ENCODE data around the gene RXRB.

RXRB gene

GRCh38 chr6:33189625-33190448, 10.6 kb downstream of the RXRB start:
- Histone ChIP-seq H3K27ac (ENCODE audit: low read depth, low read length) (no peak overlapping the region), H4K20me1 (ENCODE audit: control insufficient read depth, insufficient read depth, low read depth, low read length) (no peaks in the 10 kb centered on the region), H3K9me2 (replicated peaks; ENCODE audit: control insufficient read depth, low read length) (no peaks in the 10 kb centered on the region), H3K4me1 (ENCODE audit: control insufficient read depth, low read length) (peaks cover 11% of the 10 kb centered on the region), H3K79me2 (ENCODE audit: control insufficient read depth, low read length) (no peaks in the 10 kb centered on the region), H3K9me3 (ENCODE audit: control insufficient read depth, insufficient read depth, low read length) (no peaks in the 10 kb centered on the region), H3K36me3 (ENCODE audit: control insufficient read depth, low read length) (peaks cover 10% of the 10 kb centered on the region), H3K4me3 (ENCODE audit: low read length) (no peak overlapping the region), H3K4me2 (ENCODE audit: low read length) (no peak overlapping the region), H3F3A (ENCODE audit: control insufficient read depth, insufficient read depth) (no peaks in the 10 kb centered on the region), H3K27me3 (ENCODE audit: control insufficient read depth, low read length) (peaks cover 30% of the 10 kb centered on the region)
- no peak for TF ChIP-seq EZH2phosphoT487 (IDR thresholded peaks at IDR 0.05; ENCODE audit: borderline replicate concordance, low read length)
- TF ChIP-seq CTCF (IDR thresholded peaks at IDR 0.05; ENCODE audit: low read depth, low read length, poor library complexity, severe bottlenecking): no peak

DNA sequence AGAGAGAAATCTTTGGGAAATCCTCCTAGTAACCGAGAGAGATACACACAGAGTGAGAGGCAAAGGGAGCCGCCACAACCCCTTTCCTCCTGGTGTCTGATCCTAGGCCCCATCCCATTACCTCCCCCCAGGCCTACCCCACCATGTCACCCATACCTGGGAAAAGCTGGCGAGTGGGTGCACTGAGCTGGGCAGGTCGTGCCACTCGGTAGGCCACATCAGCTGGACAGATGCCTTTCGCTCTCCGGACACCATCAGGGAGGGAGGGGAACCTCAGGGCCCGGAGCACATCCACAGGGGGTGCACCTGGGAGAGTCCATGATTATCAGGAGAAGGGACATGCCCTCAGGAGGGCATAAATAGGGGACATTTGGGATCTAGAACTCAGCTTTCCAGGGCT, 11.3 kb downstream of the RXRB start:
- Histone ChIP-seq H3K4me2 (ENCODE audit: low read length) (no peak overlapping the region), H3K4me1 (ENCODE audit: control insufficient read depth, low read length) (peaks cover 11% of the 10 kb centered on the region), H3K9me3 (ENCODE audit: control insufficient read depth, insufficient read depth, low read length) (peaks cover 3% of the 10 kb centered on the region), H3K27ac (ENCODE audit: low read depth, low read length) (no peak overlapping the region), H3K79me2 (ENCODE audit: control insufficient read depth, low read length) (no peaks in the 10 kb centered on the region), H4K20me1 (ENCODE audit: control insufficient read depth, insufficient read depth, low read depth, low read length) (no peaks in the 10 kb centered on the region), H3F3A (ENCODE audit: control insufficient read depth, insufficient read depth) (no peaks in the 10 kb centered on the region), H3K4me3 (ENCODE audit: low read length) (no peak overlapping the region), H3K9me2 (replicated peaks; ENCODE audit: control insufficient read depth, low read length) (no peaks in the 10 kb centered on the region), H3K27me3 (ENCODE audit: control insufficient read depth, low read length) (peaks cover 30% of the 10 kb centered on the region), H3K36me3 (ENCODE audit: control insufficient read depth, low read length) (peaks cover 4% of the 10 kb centered on the region)
- TF ChIP-seq CTCF (IDR thresholded peaks at IDR 0.05; ENCODE audit: low read depth, low read length, poor library complexity, severe bottlenecking) (no peak), EZH2phosphoT487 (IDR thresholded peaks at IDR 0.05; ENCODE audit: borderline replicate concordance, low read length) (no peak)

- Histone ChIP-seq H3K9me2 (replicated peaks; ENCODE audit: control insufficient read depth, low read length) (no peaks in the 10 kb centered on the region), H3K79me2 (ENCODE audit: control insufficient read depth, low read length) (no peaks in the 10 kb centered on the region), H3F3A (ENCODE audit: control insufficient read depth, insufficient read depth) (no peaks in the 10 kb centered on the region), H3K27ac (ENCODE audit: low read depth, low read length) (no peak overlapping the region), H3K9me3 (ENCODE audit: control insufficient read depth, insufficient read depth, low read length) (peaks cover 17% of the 10 kb centered on the region), H3K4me2 (ENCODE audit: low read length) (no peak overlapping the region), H3K4me3 (ENCODE audit: low read length) (no peak overlapping the region), H3K4me1 (ENCODE audit: control insufficient read depth, low read length) (peaks cover 20% of the 10 kb centered on the region), H3K36me3 (ENCODE audit: control insufficient read depth, low read length) (peaks cover 11% of the 10 kb centered on the region), H4K20me1 (ENCODE audit: control insufficient read depth, insufficient read depth, low read depth, low read length) (no peaks in the 10 kb centered on the region), H3K27me3 (ENCODE audit: control insufficient read depth, low read length) (peaks cover 28% of the 10 kb centered on the region)
- TF ChIP-seq CTCF (IDR thresholded peaks at IDR 0.05; ENCODE audit: low read depth, low read length, poor library complexity, severe bottlenecking) (no peak), EZH2phosphoT487 (IDR thresholded peaks at IDR 0.05; ENCODE audit: borderline replicate concordance, low read length) (no peak)
These were observed 12.7 kb downstream of the RXRB start for GRCh38 chr6:33187809-33188208.
